SH-SY5Y (cell line): ENCODE data around the gene NEURL2.

Source experiments
- GATA2 ChIP-seq: IDR thresholded peaks from 2 replicates; pipeline ENCODE4 v1.6.1; 2011; ENCODE audit warnings: mild to moderate bottlenecking, low read depth, low read length
- GATA3 ChIP-seq: IDR thresholded peaks from 2 replicates; pipeline ENCODE4 v1.6.1; 2011; ENCODE audit warnings: low read depth, mild to moderate bottlenecking, low read length, moderate library complexity

DNA sequence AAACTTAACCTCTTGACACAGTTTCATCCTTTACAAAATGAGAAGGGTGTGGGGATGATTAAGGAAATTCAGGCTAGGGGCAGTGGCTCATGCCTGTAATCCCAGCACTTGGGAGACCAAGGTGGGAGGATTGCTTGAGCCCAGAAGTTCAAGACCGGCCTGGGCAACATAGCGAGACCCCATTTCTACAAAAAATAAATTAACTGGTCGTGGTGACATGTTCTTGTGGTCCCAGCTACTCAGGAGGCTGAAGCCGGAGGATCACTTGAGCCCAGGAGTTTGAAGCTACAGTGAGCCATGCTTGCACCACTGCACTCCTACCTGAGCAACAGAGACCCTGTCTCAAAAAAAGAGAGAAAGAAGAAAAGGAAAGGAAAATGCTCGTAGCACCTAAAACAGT is 24.6 kb downstream of the NEURL2 start:
- TF ChIP-seq GATA2 (no peak), GATA3 (no peak)
